ENCODE results near the gene TCF7L1. TPM values are rescaled to one million over a fixed set of nuclear protein-coding genes. Genes with fewer than 3 reads are reported as not detected.
"Not testable (repeated sequence)": the region's sequence is repeated elsewhere in the genome, so short reads cannot be mapped to it uniquely, and the experiment has no call there.

Gene TCF7L1
- total RNA-seq, 2 experiments from 2014 or later = not detected

GRCh38 chr2:85342156-85342555, 209.0 kb downstream of the TCF7L1 start:
- Histone ChIP-seq H3K9me3 (ENCODE audit: low read length) (no peaks in the 10 kb centered on the region), H3K9me2 (ENCODE audit: insufficient read depth, low read length) (no peaks in the 10 kb centered on the region), H3K79me2 (ENCODE audit: insufficient read depth, low read depth, low read length) (no peaks in the 10 kb centered on the region), H3K4me3 (ENCODE audit: low read depth, low read length, poor library complexity, severe bottlenecking) (no peak overlapping the region), H3K36me3 (ENCODE audit: insufficient read depth, low read length) (peaks cover 16% of the 10 kb centered on the region; the same call in 1 of the 2 replicates), H2AFZ (ENCODE audit: low read length) (no peak overlapping the region), H3K4me1 (ENCODE audit: insufficient read depth, low read length, poor library complexity, severe bottlenecking) (no peaks in the 10 kb centered on the region), H3K4me2 (ENCODE audit: low read length) (no peak overlapping the region), H4K20me1 (ENCODE audit: insufficient read depth, low read length) (no peaks in the 10 kb centered on the region), H3K27ac (ENCODE audit: low read depth, low read length, poor library complexity, severe bottlenecking) (no peak overlapping the region)
- TF ChIP-seq EZH2phosphoT487 (IDR thresholded peaks at IDR 0.05; ENCODE audit: borderline replicate concordance, low read depth, low read length) = no peak
- no peak for TF ChIP-seq CTCF (conservative IDR thresholded peaks at IDR 0.05; ENCODE audit: low read length)
- BruUV-seq (replicated peaks) = no TSS peak
- CTCF ChIA-PET (ENCODE audit: unreplicated experiment) = no interaction called here
- POLR2A ChIA-PET = interaction anchor here (0.7 to 1.8 kb wide), 5 partner anchors 12 to 78 kb away, joined by 3 to 5 read pairs (median 4); partner anchors contain the start of genes ELMOD3, RETSAT and TGOLN2
- intact Hi-C loops (cut with micrococcal nuclease; ENCODE audit: unreplicated experiment) = no loop called here
- DNase-seq (ENCODE audit: low spot score) = no peak

- H2AFZ ChIP-seq (ENCODE audit: low read length); H4K20me1 ChIP-seq (ENCODE audit: insufficient read depth, low read length); H3K4me3 ChIP-seq (ENCODE audit: low read depth, low read length, poor library complexity, severe bottlenecking); H3K79me2 ChIP-seq (ENCODE audit: insufficient read depth, low read depth, low read length); intact Hi-C loops (cut with micrococcal nuclease; ENCODE audit: unreplicated experiment); H3K4me1 ChIP-seq (ENCODE audit: insufficient read depth, low read length, poor library complexity, severe bottlenecking); H3K9me2 ChIP-seq (ENCODE audit: insufficient read depth, low read length); H3K4me2 ChIP-seq (ENCODE audit: low read length); POLR2A ChIA-PET; H3K27ac ChIP-seq (ENCODE audit: low read depth, low read length, poor library complexity, severe bottlenecking); CTCF ChIA-PET (ENCODE audit: unreplicated experiment); DNase-seq (ENCODE audit: low spot score); H3K9me3 ChIP-seq (ENCODE audit: low read length): not testable (repeated sequence)
- peaks cover 20% of the 10 kb centered on the region; the same call in 1 of the 2 replicates for H3K36me3 ChIP-seq (ENCODE audit: insufficient read depth, low read length)
- TSS peak; percentile 80 for BruUV-seq (replicated peaks)
Measured at GRCh38 chr2:85343207-85343895, 210.2 kb downstream of the TCF7L1 start.

GRCh38 chr2:85344356-85344954, 211.3 kb downstream of the TCF7L1 start:
- intact Hi-C loops (cut with micrococcal nuclease; ENCODE audit: unreplicated experiment) = no loop called here
- TF ChIP-seq CTCF (conservative IDR thresholded peaks at IDR 0.05; ENCODE audit: low read length) = no peak
- no peak for TF ChIP-seq EZH2phosphoT487 (IDR thresholded peaks at IDR 0.05; ENCODE audit: borderline replicate concordance, low read depth, low read length)
- Histone ChIP-seq H3K9me2 (ENCODE audit: insufficient read depth, low read length) (no peaks in the 10 kb centered on the region), H4K20me1 (ENCODE audit: insufficient read depth, low read length) (no peaks in the 10 kb centered on the region), H3K4me1 (ENCODE audit: insufficient read depth, low read length, poor library complexity, severe bottlenecking) (no peaks in the 10 kb centered on the region), H3K9me3 (ENCODE audit: low read length) (no peaks in the 10 kb centered on the region), H2AFZ (ENCODE audit: low read length) (no peak overlapping the region), H3K4me2 (ENCODE audit: low read length) (no peak overlapping the region), H3K36me3 (ENCODE audit: insufficient read depth, low read length) (peaks cover 25% of the 10 kb centered on the region; the same call in 1 of the 2 replicates), H3K79me2 (ENCODE audit: insufficient read depth, low read depth, low read length) (no peaks in the 10 kb centered on the region), H3K4me3 (ENCODE audit: low read depth, low read length, poor library complexity, severe bottlenecking) (no peak overlapping the region), H3K27ac (ENCODE audit: low read depth, low read length, poor library complexity, severe bottlenecking) (no peak overlapping the region)
- no TSS peak for BruUV-seq (replicated peaks)
- no peak for DNase-seq (ENCODE audit: low spot score)
- POLR2A ChIA-PET = no interaction called here
- CTCF ChIA-PET (ENCODE audit: unreplicated experiment) = no interaction called here

Data from OCI-LY7 (cell line).